Stimulated activated naive B cell treated with anti-CD40 and anti-IgM and Interleukin-4, amounts not matched to agents 10 μg/mL and 1 μg/mL and 100 μg/mL, for 72 hours (primary cell): ENCODE measurements around the gene CATSPER1.

Experiments used
- ATAC-seq, 2 donors: fragments of 150-1000 bp; cut with Tn5 transposase; replicated peaks; 2 replicates each; pipeline ENCODE4 v1.10.0; 2021; ENCODE audit warnings: moderate library complexity in 1 of 2
- DNase-seq: peaks from one replicate; pipeline ENCODE4 v3.0.0; 2021
- H3K27ac Mint-ChIP-seq: one replicate; pipeline ENCODE4 v1.8.0; 2022; ENCODE audit warnings: mild to moderate bottlenecking, mixed read lengths
- H3K27me3 Mint-ChIP-seq, 2 donors: one replicate each; pipeline ENCODE4 v1.8.0; 2022; ENCODE audit warnings: mixed read lengths in 2 of 2
- H3K36me3 Mint-ChIP-seq, 2 donors: one replicate each; pipeline ENCODE4 v1.8.0; 2022; ENCODE audit warnings: mixed read lengths in 2 of 2, mild to moderate bottlenecking in 1 of 2
- H3K4me1 Mint-ChIP-seq, 2 donors: one replicate each; pipeline ENCODE4 v1.8.0; 2022; ENCODE audit warnings: mixed read lengths in 2 of 2, mild to moderate bottlenecking in 1 of 2
- H3K4me3 Mint-ChIP-seq, 2 donors: one replicate each; pipeline ENCODE4 v1.8.0; 2022; ENCODE audit warnings: mild to moderate bottlenecking in 2 of 2, mixed read lengths in 2 of 2, moderate library complexity in 1 of 2
- H3K9me3 Mint-ChIP-seq, 2 donors: one replicate each; pipeline ENCODE4 v1.8.0; 2022; ENCODE audit warnings: mixed read lengths in 2 of 2, mild to moderate bottlenecking in 1 of 2

The CATSPER1 gene

GRCh38 chr11:66026017-66026529 is at the start of gene CATSPER1:
TSS of gene CATSPER1 (minus strand) at chr11:66026479. CDS start at chr11:66026379, 100 bp downstream.
- Mint-ChIP-seq H3K27me3 (peaks cover 10 to 29% of the 10 kb centered on the region in 2 donors), H3K27ac (no peak within 1 kb of the TSS), H3K9me3 (no peaks in the 10 kb centered on the region), H3K4me3 (no peak within 1 kb of the TSS), H3K36me3 (no peaks in the 10 kb centered on the region), H3K4me1 (peaks cover 4 to 12% of the 10 kb centered on the region in 2 donors)
- ATAC-seq (no peak), DNase-seq (no peak)

DNA sequence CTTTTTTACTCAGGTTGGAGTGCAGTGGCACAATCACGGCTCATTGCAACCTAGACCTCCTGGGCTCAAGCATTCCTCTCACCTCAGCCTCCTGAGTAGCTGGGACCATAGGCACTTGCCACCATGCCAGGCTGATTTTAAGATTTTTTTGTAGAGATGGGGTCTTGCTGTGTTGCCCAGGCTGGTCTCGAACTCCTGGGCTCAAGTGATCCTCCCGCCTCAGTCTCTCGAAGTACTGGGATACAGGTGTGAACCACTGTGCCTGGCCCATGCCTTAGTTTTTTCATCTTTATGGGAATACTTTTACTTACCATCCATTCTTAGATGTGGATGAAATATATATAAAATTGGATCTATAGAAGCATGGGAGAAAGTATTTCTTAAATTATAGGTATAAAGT is 49.0 kb upstream of the CATSPER1 start:
- Mint-ChIP-seq H3K4me3 (no peak overlapping the region), H3K27ac (no peak overlapping the region), H3K9me3 (no peaks in the 10 kb centered on the region), H3K4me1 (peaks cover 43 to 80% of the 10 kb centered on the region in 2 donors), H3K36me3 (peaks cover 26 to 50% of the 10 kb centered on the region in 2 donors), H3K27me3 (no peaks in the 10 kb centered on the region)
- ATAC-seq (no peak), DNase-seq (no peak)

DNA sequence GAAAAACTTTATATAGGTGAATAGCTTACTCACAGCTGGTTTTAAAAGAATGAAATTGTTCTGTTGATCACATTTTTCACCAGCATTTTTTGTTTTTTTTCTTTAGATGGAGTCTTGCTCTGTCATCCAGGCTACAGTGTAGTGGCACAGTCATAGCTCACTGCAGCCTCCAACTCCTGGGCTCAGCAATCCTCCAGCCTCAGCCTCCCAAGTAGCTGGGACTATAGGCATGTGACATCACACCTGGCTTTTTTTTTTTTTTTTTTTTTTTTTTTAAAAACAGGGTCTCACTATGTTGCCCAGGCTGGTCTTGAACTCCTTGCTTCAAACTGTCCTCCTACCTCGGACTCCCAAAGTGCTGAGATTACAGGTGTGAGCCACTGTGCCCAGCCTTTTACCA is 47.4 kb upstream of the CATSPER1 start:
- peaks cover 36 to 75% of the 10 kb centered on the region in 2 donors for H3K4me1 Mint-ChIP-seq
- peaks cover 29 to 46% of the 10 kb centered on the region in 2 donors for H3K36me3 Mint-ChIP-seq
- H3K27me3 Mint-ChIP-seq: no peaks in the 10 kb centered on the region
- ATAC-seq (no peak), DNase-seq (no peak)
- no peak overlapping the region for H3K4me3 Mint-ChIP-seq
- no peaks in the 10 kb centered on the region for H3K9me3 Mint-ChIP-seq
- no peak overlapping the region for H3K27ac Mint-ChIP-seq

- Mint-ChIP-seq H3K4me3 (peak overlapping the region; percentile 93 to 97), H3K9me3 (no peaks in the 10 kb centered on the region), H3K27ac (peak overlapping the region; percentile 39), H3K27me3 (no peaks in the 10 kb centered on the region), H3K4me1 (peaks cover 40 to 75% of the 10 kb centered on the region in 2 donors), H3K36me3 (peaks cover 37 to 51% of the 10 kb centered on the region in 2 donors)
- DNase-seq (no peak), ATAC-seq (no peak)
Measured at GRCh38 chr11:66072518-66072917, 46.2 kb upstream of the CATSPER1 start.

DNA sequence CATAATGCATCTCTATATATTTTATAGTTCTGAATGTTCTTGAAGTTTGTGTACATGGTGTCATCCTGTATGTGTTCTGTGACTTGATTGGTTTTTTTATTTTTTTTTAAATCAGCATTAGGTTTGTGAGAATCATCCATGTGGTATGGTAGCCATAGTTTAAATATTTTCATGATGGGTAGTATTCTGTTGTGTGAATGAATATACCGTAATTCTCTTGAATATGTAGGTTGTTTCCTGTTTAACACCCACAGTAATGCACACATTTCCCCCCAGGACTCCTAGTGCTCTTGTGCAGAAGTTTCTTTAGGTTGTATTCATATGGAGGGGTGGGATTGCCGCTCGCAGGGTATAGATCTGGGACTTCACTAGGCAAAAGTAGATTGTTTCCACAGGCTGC is 45.8 kb upstream of the CATSPER1 start:
- Mint-ChIP-seq H3K36me3 (peaks cover 38 to 52% of the 10 kb centered on the region in 2 donors), H3K27me3 (no peaks in the 10 kb centered on the region), H3K4me1 (peaks cover 41 to 75% of the 10 kb centered on the region in 2 donors), H3K4me3 (peak overlapping the region; percentile 93 to 97), H3K9me3 (no peaks in the 10 kb centered on the region), H3K27ac (peak overlapping the region; percentile 37)
- ATAC-seq (no peak), DNase-seq (no peak)

GRCh38 chr11:66071381-66071801 is 45.1 kb upstream of the CATSPER1 start:
- DNase-seq (no peak), ATAC-seq (no peak)
- peaks cover 43 to 59% of the 10 kb centered on the region in 2 donors for H3K36me3 Mint-ChIP-seq
- H3K4me3 Mint-ChIP-seq: peak overlapping the region; percentile 93 to 97
- H3K9me3 Mint-ChIP-seq: no peaks in the 10 kb centered on the region
- no peaks in the 10 kb centered on the region for H3K27me3 Mint-ChIP-seq
- peaks cover 48 to 75% of the 10 kb centered on the region in 2 donors for H3K4me1 Mint-ChIP-seq
- peak overlapping the region; percentile 96 for H3K27ac Mint-ChIP-seq

- Mint-ChIP-seq H3K4me3 (peak overlapping the region; percentile 93 to 97), H3K4me1 (peaks cover 49 to 73% of the 10 kb centered on the region in 2 donors), H3K9me3 (no peaks in the 10 kb centered on the region), H3K36me3 (peaks cover 43 to 64% of the 10 kb centered on the region in 2 donors), H3K27ac (peak overlapping the region; percentile 96), H3K27me3 (no peaks in the 10 kb centered on the region)
- no peak for DNase-seq
- ATAC-seq: peak; percentile 1 to 4
Measured at GRCh38 chr11:66070604-66071380, 44.5 kb upstream of the CATSPER1 start.

GRCh38 chr11:66069715-66070603 is 43.7 kb upstream of the CATSPER1 start, which contains the start of gene PACS1:
TSS of gene PACS1 (plus strand) at chr11:66070272. CDS start at chr11:66070487, 215 bp downstream.
- Mint-ChIP-seq H3K27me3 (no peaks in the 10 kb centered on the region), H3K9me3 (no peaks in the 10 kb centered on the region), H3K4me3 (peak within 1 kb of the TSS; percentile 93 to 97), H3K4me1 (peaks cover 49 to 75% of the 10 kb centered on the region in 2 donors), H3K27ac (peak within 1 kb of the TSS; percentile 97), H3K36me3 (peaks cover 47 to 66% of the 10 kb centered on the region in 2 donors)
- peak; percentile 59 to 71 for ATAC-seq
- DNase-seq: peak; percentile 82

DNA sequence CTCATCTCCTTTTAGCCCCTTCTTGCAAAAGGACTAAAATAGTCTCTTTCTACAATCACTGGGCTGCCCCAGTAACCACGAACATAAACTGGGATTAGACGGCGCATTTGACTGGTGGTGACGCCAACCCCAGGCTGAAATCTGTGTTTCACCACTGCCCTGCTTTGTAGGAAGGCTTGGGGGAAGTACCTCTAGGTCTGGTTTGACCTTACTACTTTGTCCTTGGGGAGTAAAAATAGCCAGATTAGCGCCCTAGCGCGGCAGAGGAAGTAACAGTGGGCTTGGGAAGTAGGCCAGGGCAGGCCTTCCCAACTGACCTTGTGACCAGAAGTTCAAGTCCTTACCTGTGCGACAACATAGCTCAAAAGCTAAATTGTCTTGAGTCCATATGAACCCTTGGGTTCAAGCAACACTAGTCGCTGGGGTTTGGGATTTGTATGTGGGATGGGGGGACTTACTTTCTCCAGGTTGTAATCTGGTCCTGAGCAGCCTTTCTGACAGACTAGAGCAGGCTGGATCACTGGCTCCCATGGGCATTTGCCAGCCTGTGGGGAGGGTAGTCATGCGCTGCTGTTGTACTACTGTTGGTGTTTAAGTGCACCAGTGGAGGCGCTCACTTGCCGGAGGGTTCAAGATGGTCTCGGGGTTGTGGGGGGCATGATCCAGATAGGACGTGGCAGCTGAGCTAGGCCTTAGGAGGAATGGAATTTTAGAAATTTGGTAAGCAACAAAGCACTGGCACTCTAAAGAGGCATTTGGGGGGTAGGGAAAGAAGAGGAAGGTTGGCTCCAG is 42.8 kb upstream of the CATSPER1 start:
- Mint-ChIP-seq H3K4me1 (peaks cover 48 to 73% of the 10 kb centered on the region in 2 donors), H3K27me3 (no peaks in the 10 kb centered on the region), H3K36me3 (peaks cover 49 to 69% of the 10 kb centered on the region in 2 donors)

DNA sequence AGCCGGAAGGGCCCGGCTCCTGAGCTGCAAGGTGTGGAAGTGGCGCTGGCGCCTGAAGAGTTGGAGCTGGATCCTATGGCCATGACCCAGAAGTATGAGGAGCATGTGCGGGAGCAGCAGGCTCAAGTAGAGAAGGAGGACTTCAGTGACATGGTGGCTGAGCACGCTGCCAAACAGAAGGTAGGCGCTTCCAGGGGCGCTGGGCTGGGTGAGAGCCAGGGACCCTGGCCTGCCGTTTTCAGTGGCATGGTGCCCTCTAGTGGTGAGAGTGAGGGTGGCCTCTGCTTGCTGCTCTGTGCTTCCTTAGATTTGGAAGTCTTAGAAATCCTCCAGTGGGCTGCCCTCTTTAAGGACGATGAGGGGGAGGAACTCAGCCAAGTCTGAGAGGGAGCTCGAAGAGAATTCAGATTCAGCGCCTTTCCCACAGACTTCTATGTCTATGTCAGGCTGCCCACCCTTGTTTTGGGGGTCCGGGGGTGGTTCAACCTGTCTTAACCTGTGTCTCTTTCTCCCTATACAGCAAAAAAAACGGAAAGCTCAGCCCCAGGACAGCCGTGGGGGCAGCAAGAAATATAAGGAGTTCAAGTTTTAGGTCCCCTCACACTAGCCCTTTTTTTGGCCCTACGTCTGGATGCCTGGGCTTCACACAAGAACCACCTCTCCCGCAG is 42.0 kb upstream of the CATSPER1 start:
- Mint-ChIP-seq H3K4me1 (peaks cover 48 to 77% of the 10 kb centered on the region in 2 donors), H3K27ac (peak overlapping the region; percentile 97), H3K4me3 (peak overlapping the region; percentile 88 to 89), H3K27me3 (no peaks in the 10 kb centered on the region), H3K36me3 (peaks cover 56 to 74% of the 10 kb centered on the region in 2 donors), H3K9me3 (no peaks in the 10 kb centered on the region)
- ATAC-seq: peak; percentile 27 to 31
- DNase-seq: peak; percentile 47

More for the DNA sequence above, 42.8 kb upstream of the CATSPER1 start:
- DNase-seq (peak; percentile 74), ATAC-seq (peak; percentile 66)
- no peaks in the 10 kb centered on the region for H3K9me3 Mint-ChIP-seq
- H3K27ac Mint-ChIP-seq: peak overlapping the region; percentile 97
- peak overlapping the region; percentile 88 to 89 for H3K4me3 Mint-ChIP-seq

DNA sequence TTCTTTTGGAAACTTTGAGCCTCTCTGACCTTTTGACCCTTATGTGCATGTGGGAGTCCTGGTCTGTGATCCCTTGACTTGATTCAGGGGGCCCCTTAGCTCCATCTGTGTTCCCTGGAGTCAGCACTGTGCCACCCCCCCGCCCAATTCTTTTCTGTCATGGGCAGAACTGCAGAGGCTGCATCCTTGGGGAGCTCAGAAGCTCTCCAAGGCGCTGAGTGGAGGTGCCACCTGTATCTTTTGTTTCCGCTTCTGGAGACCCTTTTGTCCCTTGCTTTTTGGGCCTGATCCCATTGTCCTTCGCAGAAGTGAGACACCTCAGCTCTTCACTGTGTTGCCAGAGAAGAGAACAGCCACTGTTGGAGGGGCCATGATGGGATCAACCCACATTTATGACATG is 41.4 kb upstream of the CATSPER1 start:
- DNase-seq (no peak), ATAC-seq (no peak)
- Mint-ChIP-seq H3K9me3 (no peaks in the 10 kb centered on the region), H3K4me3 (peak overlapping the region in 1 of 2 donors; percentile 89), H3K36me3 (peaks cover 58 to 74% of the 10 kb centered on the region in 2 donors), H3K27me3 (no peaks in the 10 kb centered on the region), H3K4me1 (peaks cover 42 to 77% of the 10 kb centered on the region in 2 donors), H3K27ac (peak overlapping the region; percentile 97)

- H3K4me3 Mint-ChIP-seq: no peak overlapping the region
- ATAC-seq: no peak
- H3K27me3 Mint-ChIP-seq: no peaks in the 10 kb centered on the region
- no peaks in the 10 kb centered on the region for H3K9me3 Mint-ChIP-seq
- H3K27ac Mint-ChIP-seq: peak overlapping the region; percentile 82
- no peak for DNase-seq
- peaks cover 55 to 70% of the 10 kb centered on the region in 2 donors for H3K36me3 Mint-ChIP-seq
- H3K4me1 Mint-ChIP-seq: peaks cover 36 to 70% of the 10 kb centered on the region in 2 donors
Measured at GRCh38 chr11:66066751-66067150, 40.5 kb upstream of the CATSPER1 start.

DNA sequence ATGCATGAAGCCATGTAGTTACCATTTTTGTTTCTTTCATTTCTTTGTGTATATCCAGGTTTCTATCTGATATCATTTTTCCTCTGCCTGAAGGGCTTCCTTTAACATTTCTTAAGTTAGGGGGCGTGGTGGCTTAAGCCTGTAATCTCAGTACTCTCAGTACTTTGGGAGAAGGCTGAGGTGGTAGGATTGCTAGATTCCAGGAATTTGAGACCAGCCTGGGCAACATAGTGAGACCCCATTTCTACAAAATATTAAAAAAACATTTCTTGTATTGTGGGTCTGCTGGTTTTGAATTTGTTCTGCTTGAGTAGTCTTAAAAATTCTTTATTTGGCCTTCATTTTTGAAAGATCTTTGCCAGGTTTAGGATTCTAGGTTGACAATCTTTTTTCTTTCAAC is 38.3 kb upstream of the CATSPER1 start:
- Mint-ChIP-seq H3K9me3 (no peaks in the 10 kb centered on the region), H3K4me1 (peaks cover 45 to 81% of the 10 kb centered on the region in 2 donors), H3K27ac (no peak overlapping the region), H3K4me3 (no peak overlapping the region), H3K27me3 (no peaks in the 10 kb centered on the region), H3K36me3 (peaks cover 75 to 87% of the 10 kb centered on the region in 2 donors)
- DNase-seq (no peak), ATAC-seq (no peak)
